SH-SY5Y (cell line): ENCODE data around the gene SYCP3.

Source experiments
- GATA2 ChIP-seq: IDR thresholded peaks from 2 replicates; pipeline ENCODE4 v1.6.1; 2011; ENCODE audit warnings: mild to moderate bottlenecking, low read depth, low read length
- GATA3 ChIP-seq: IDR thresholded peaks from 2 replicates; pipeline ENCODE4 v1.6.1; 2011; ENCODE audit warnings: low read depth, mild to moderate bottlenecking, low read length, moderate library complexity

DNA sequence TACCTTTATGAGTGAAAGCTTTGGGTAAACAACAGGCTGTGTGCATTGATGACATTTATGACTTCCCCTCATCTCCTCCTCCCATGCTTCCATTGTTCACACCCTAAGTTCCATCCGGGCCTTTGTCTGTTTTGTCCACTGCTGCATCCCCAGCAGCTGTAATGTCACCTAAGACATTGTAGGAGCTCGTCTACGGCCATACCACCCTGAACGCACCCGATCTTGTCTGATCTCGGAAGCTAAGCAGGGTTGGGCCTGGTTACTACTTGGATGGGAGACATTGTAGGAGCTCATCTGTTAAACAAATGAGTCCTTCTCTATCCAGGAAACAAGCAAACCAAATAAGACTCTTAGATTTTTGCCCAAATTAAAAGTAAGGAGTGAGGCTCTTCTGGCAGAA lies 40.4 kb upstream of the SYCP3 start:
- TF ChIP-seq GATA2 (no peak), GATA3 (no peak)
